Mammary epithelial cell (primary cell): ENCODE results near the gene THADA.

Source experiments
- EZH2 ChIP-seq: IDR thresholded peaks from 2 replicates; pipeline ENCODE4 v1.6.1; 2012; ENCODE audit warnings: low read length, inconsistent platforms, borderline replicate concordance
- TF ChIP-seq, protein P1 (sequence below), 2 donors: IDR thresholded peaks in 1 of 2; conservative IDR thresholded peaks in 1 of 2; 2 replicates each; pipeline ENCODE4 v1.5.1; 2011 to 2012; ENCODE audit warnings: inconsistent platforms in 2 of 2, low read length in 2 of 2, mild to moderate bottlenecking in 2 of 2, control low read depth in 1 of 2, low read depth in 1 of 2; ENCODE audit not compliant: insufficient read depth in 1 of 2; ENCODE audit errors: extremely low read depth in 1 of 2

DNA sequence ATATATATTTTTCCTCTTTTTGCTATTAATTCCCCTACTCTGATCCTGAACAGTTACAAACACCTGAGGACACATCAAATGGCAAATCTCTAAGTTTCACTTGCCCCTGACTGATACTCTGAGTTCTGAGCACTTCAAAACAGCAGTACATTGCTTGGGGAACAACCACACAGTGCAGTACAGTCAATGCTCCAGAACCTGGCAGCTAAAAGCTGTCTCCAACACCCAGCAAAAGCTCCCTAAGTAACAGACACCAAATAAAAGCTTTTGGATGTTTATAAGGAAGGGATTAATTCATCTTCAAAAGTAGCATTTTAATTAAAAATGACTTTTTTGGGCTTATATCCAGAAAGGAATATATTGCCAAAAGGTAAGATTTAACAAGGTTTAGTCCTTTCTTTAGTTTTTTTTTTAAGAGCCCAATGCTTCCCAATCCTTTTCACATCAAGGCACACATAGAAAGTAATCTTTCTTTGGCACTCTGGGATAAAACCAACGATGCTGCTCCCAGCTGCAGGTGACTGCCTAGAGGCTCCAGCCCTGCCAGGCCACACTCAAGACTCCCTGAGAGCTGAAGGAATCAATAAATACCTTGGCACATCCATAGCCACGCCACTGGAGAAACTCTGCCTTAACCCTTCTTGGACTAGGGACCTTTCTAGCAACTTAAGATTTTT lies 204.5 kb downstream of the THADA start:
- TF ChIP-seq, protein P1, sequence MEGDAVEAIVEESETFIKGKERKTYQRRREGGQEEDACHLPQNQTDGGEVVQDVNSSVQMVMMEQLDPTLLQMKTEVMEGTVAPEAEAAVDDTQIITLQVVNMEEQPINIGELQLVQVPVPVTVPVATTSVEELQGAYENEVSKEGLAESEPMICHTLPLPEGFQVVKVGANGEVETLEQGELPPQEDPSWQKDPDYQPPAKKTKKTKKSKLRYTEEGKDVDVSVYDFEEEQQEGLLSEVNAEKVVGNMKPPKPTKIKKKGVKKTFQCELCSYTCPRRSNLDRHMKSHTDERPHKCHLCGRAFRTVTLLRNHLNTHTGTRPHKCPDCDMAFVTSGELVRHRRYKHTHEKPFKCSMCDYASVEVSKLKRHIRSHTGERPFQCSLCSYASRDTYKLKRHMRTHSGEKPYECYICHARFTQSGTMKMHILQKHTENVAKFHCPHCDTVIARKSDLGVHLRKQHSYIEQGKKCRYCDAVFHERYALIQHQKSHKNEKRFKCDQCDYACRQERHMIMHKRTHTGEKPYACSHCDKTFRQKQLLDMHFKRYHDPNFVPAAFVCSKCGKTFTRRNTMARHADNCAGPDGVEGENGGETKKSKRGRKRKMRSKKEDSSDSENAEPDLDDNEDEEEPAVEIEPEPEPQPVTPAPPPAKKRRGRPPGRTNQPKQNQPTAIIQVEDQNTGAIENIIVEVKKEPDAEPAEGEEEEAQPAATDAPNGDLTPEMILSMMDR (conservative IDR thresholded peaks at IDR 0.05 in 1 of 2, IDR thresholded peaks at IDR 0.05 in 1 of 2; ENCODE audit: extremely low read depth in 1 of 2, insufficient read depth in 1 of 2, low read depth in 1 of 2, low read length in 2 of 2), result no peak
- no peak for TF ChIP-seq EZH2
